HepG2 (cell line): ENCODE data around the gene BMP8B. TPM values are rescaled to one million over a fixed set of nuclear protein-coding genes. Genes with fewer than 3 reads are reported as not detected.
A peak's percentile ranks its signal among the peaks of the same experiment; 100 is the strongest.

Experiments
- ATAC-seq: fragments of 200-7000 bp; cut with Tn5 transposase; 3 replicates; pipeline ENCODE4 v1.9.1; 2020; ENCODE audit warnings: mild to moderate bottlenecking, moderate library complexity
- BruUV-seq: library from RNA; stranded (reverse); fragments of 400-500 nt; replicated peaks from 2 replicates; lab custom pipeline; 2021; lab: Mats Ljungman, UMichigan
- CTCF ChIA-PET: fragments of 300-600 bp; formaldehyde crosslinking; extraction: SDS; loops from one replicate; lab custom pipeline; 2021; ENCODE audit warnings: low total read pairs, inconsistent platforms, low intra/inter-chr PET ratio; lab: Yijun Ruan, JAX
- POLR2A ChIA-PET: fragments of 350-600 bp; sonication (Branson Sonifier 250); formaldehyde crosslinking; loops from one replicate; lab custom pipeline; 2020; ENCODE audit warnings: antibody characterized with exemption, inconsistent platforms; lab: Yijun Ruan, JAX
- DNase-seq: peaks from one replicate; pipeline ENCODE4 v3.0.0-alpha.2; 2015; ENCODE audit warnings: low spot score
- FAIRE-seq: peaks from 3 replicates; lab custom pipeline; 2011; peaks lifted over from hg19 to GRCh38; lab: Jason Lieb, UNC
- H2AFZ ChIP-seq: one replicate; pipeline ENCODE4 v1.6.1; 2011; ENCODE audit warnings: low read length, inconsistent platforms
- H3K27ac ChIP-seq: fragments of 300-600 bp; 3 replicates; pipeline ENCODE4 v1.8.0; 2011; ENCODE audit warnings: mixed run types, mild to moderate bottlenecking, mixed read lengths, low read length, inconsistent platforms; ENCODE audit not compliant: insufficient read depth; ENCODE audit errors: extremely low read length
- H3K27me3 ChIP-seq, 2 experiments: fragments of 200-600 bp in 1 of 2; 2 replicates in 1 of 2; 3 replicates in 1 of 2; pipeline versions ENCODE4 v1.6.0 to v1.8.0; 2011; ENCODE audit warnings: low read length in 2 of 2, mild to moderate bottlenecking in 2 of 2, moderate library complexity in 2 of 2, inconsistent platforms in 1 of 2; ENCODE audit not compliant: insufficient read depth in 2 of 2, control insufficient read depth in 1 of 2
- H3K36me3 ChIP-seq, 2 experiments: fragments of 200-600 bp in 1 of 2; replicated peaks in 1 of 2; 2 replicates in 1 of 2; 3 replicates in 1 of 2; pipeline versions ENCODE4 v1.5.1 to v1.8.0; 2011; ENCODE audit warnings: low read length in 2 of 2, inconsistent platforms in 1 of 2; ENCODE audit not compliant: insufficient read depth in 2 of 2, control insufficient read depth in 1 of 2
- H3K4me1 ChIP-seq: 2 replicates; pipeline ENCODE4 v1.5.1; 2012; ENCODE audit warnings: low read length, inconsistent platforms; ENCODE audit not compliant: insufficient read depth
- H3K4me2 ChIP-seq: 2 replicates; pipeline ENCODE4 v1.6.0; 2011; ENCODE audit warnings: low read depth, low read length, inconsistent platforms
- H3K4me3 ChIP-seq, 3 experiments: fragments of 200-600 bp in 1 of 3; sonication (generic), shearing (Covaris generic) in 1 of 3; replicated peaks in 1 of 3; 2 replicates each; pipeline ENCODE4 v1.5.1; 2011 to 2016; ENCODE audit warnings: low read length in 3 of 3, inconsistent platforms in 2 of 3, low read depth in 2 of 3, mild to moderate bottlenecking in 2 of 3, control low read depth in 1 of 3, mixed read lengths in 1 of 3; ENCODE audit not compliant: insufficient read depth in 1 of 3
- H3K79me2 ChIP-seq: one replicate; pipeline ENCODE4 v1.6.1; 2011; ENCODE audit warnings: low read length, inconsistent platforms; ENCODE audit not compliant: insufficient read depth
- H3K9ac ChIP-seq: 2 replicates; pipeline ENCODE4 v1.6.0; 2011; ENCODE audit warnings: mild to moderate bottlenecking, low read depth, low read length, inconsistent platforms; ENCODE audit not compliant: insufficient read depth
- H3K9me3 ChIP-seq: 2 replicates; pipeline ENCODE4 v1.5.1; 2012; ENCODE audit warnings: mild to moderate bottlenecking, low read length
- H4K20me1 ChIP-seq: 2 replicates; pipeline ENCODE4 v1.6.0; 2011; ENCODE audit warnings: inconsistent platforms, mild to moderate bottlenecking, low read length, moderate library complexity; ENCODE audit not compliant: insufficient read depth
- ATF4 ChIP-seq, 2 experiments: fragments of 450-650 bp in 1 of 2; sonication (generic) in 1 of 2; formaldehyde crosslinking; IDR thresholded peaks; 2 replicates each; pipeline versions ENCODE4 v1.5.0 to v1.8.0; 2020 to 2022; ENCODE audit warnings: mild to moderate bottlenecking in 1 of 2, missing genetic modification reagents in 1 of 2
- CEBPB ChIP-seq: IDR thresholded peaks from 2 replicates; pipeline ENCODE4 v1.6.1; 2011; ENCODE audit warnings: low read depth, low read length, improper control_type of control experiment, borderline replicate concordance
- CHCHD3 ChIP-seq: sonication (generic); formaldehyde crosslinking; IDR thresholded peaks from 2 replicates; pipeline ENCODE4 v1.8.0; 2022; ENCODE audit warnings: mild to moderate bottlenecking, missing genetic modification reagents, moderate library complexity
- CHD2 ChIP-seq: IDR thresholded peaks from 2 replicates; pipeline ENCODE4 v1.6.1; 2011; ENCODE audit warnings: low read depth, low read length, improper control_type of control experiment
- CTCF ChIP-seq: sonication (generic); formaldehyde crosslinking; IDR thresholded peaks from 2 replicates; pipeline ENCODE4 v1.5.0; 2020; ENCODE audit warnings: mild to moderate bottlenecking, missing genetic modification reagents, moderate library complexity
- MAFF ChIP-seq: IDR thresholded peaks from 2 replicates; pipeline ENCODE4 v1.6.1; 2011; ENCODE audit warnings: low read depth, low read length, improper control_type of control experiment
- MAFK ChIP-seq, 2 experiments: IDR thresholded peaks in 1 of 2; conservative IDR thresholded peaks in 1 of 2; 2 replicates each; pipeline ENCODE4 v1.6.1; 2011; ENCODE audit warnings: improper control_type of control experiment in 2 of 2, low read length in 2 of 2
- RFX3 ChIP-seq: IDR thresholded peaks from 2 replicates; pipeline ENCODE4 v1.6.1; 2016; ENCODE audit warnings: missing biosample characterization, missing genetic modification reagents
- SMC3 ChIP-seq: IDR thresholded peaks from 2 replicates; pipeline ENCODE4 v1.6.1; 2011; ENCODE audit warnings: low read length, improper control_type of control experiment
- STAG1 ChIP-seq: sonication (generic); formaldehyde crosslinking; IDR thresholded peaks from 2 replicates; pipeline ENCODE4 v1.4.0; 2020; ENCODE audit warnings: missing genetic modification reagents
- WGBS: methylation state at CpG from one replicate; pipeline ENCODE4 v1.1.6; 2017; ENCODE audit warnings: low lambda C conversion rate; 5-methylcytosine and 5-hydroxymethylcytosine counted together
- in situ Hi-C: cut with HindIII; loops from 2 replicates; pipeline ENCODE4 v1.10.0; 2017; ENCODE audit warnings: low pct_unique_long_range_greater_than_20kb; ENCODE audit not compliant: extremely low pct_ligation_motif_present
- intact Hi-C: fragments of 100-400 bp; cut with micrococcal nuclease; formaldehyde crosslinking; loops from one replicate; pipeline ENCODE4 v1.10.0; 2022; ENCODE audit not compliant: unreplicated experiment
- polyA plus RNA-seq, 8 experiments: library from polyadenylated mRNA; depleted of rRNA in 3 of 8; stranded (reverse) in 7 of 8; unstranded in 1 of 8; fragments of >200 nt; fragmentation: Illumina TruSeq in 4 of 8; extraction: Trizol in 4 of 8; gene quantifications; 2 replicates each; pipeline versions ENCODE4 v1.2.1 to v1.2.3, GENCODE V29; 2011 to 2016; ENCODE audit warnings: low read depth in 4 of 8, missing spikeins in 1 of 8, mixed read lengths in 1 of 8; ENCODE audit not compliant: insufficient read depth in 1 of 8
- total RNA-seq, 5 experiments: library from RNA; depleted of rRNA; stranded (reverse); fragments of >200 nt; fragmentation: Illumina TruSeq; extraction: Trizol; gene quantifications; 2 replicates each; pipeline ENCODE4 v1.2.3, GENCODE V29; 2016; ENCODE audit warnings: low read depth in 1 of 5
- TF ChIP-seq, protein P1 (sequence below): IDR thresholded peaks from 2 replicates; pipeline ENCODE4 v1.6.1; 2012; ENCODE audit warnings: low read depth, low read length, improper control_type of control experiment
- TF ChIP-seq, protein P2 (sequence below): sonication (generic); formaldehyde crosslinking; IDR thresholded peaks from 2 replicates; pipeline ENCODE4 v1.4.0; 2020; ENCODE audit warnings: mild to moderate bottlenecking, low read depth, missing genetic modification reagents

The BMP8B gene
- total and polyA plus RNA-seq, 2 of the 13 experiments (the other 11 are each of a cell fraction or from before 2014, with no cell fraction given): 0.29 to 0.41 TPM

DNA sequence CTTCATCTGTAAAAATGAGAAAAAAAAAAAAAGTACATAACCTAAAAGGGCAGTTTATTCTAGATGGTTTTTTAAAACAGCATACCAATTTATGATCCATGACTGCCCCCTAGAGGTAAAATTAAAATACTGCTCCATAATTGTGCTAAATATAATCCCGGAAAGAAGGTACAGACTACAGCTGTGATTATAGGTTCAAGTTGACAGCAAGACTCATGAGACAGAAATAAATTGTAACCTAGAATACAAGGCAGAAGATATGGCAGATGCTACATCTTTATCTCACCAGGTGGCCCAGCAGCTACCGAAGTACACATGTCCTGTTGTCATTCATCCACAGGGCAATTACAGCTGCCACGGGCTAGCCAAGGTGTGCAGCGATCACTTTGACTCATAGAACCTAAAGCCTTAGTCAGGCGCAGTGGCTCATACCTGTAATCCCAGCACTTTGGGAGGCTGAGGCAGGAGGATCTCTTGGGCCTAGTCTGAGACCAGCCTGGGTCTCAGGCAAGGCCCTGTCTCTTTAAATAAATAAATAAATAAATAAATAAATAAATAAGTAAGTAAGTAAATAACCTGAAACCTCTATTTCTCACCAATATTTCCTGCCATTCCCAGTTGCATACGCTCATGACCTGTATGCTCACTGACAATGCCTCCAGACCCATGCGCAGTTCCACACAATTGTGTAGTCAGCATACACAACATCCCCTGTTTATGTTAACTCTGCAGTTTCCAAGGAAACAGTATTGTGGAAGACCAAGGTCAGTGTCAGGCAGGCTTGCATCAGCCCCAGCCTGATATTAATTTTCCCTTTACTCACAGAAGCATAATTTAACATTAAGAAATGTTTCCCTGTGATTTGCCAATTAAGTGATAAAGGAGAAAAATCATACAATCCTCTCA, 68.3 kb downstream of the BMP8B start:
- ChIA-PET POLR2A (no interaction called here), CTCF (interaction anchor here (0.6 to 2.8 kb wide), 5 partner anchors 17 to 114 kb away, joined by 3 to 17 read pairs (median 8); partner anchors contain the start of gene NT5C1A)
- WGBS: 19% methylated on average over 7 of the region's 7 CpGs
- intact Hi-C loops (loop anchor here (5.0 kb wide), 1 partner anchor 48 kb away; the partner anchor contains the start of gene NT5C1A), in situ Hi-C loops (loop anchor here (10.0 kb wide), 1 partner anchor 116 kb away; no protein-coding TSS in a partner anchor)
- H3K9me3 ChIP-seq: no peaks in the 10 kb centered on the region
- peak overlapping the region; percentile 27; the same call in 1 of the 2 replicates for H3K4me2 ChIP-seq
- H3K36me3 ChIP-seq: no peaks in the 10 kb centered on the region
- H3K4me3 ChIP-seq: no peak overlapping the region
- peak; percentile 51 for DNase-seq
- no peaks in the 10 kb centered on the region for H3K4me1 ChIP-seq
- FAIRE-seq: peak; percentile 72
- H4K20me1 ChIP-seq: no peaks in the 10 kb centered on the region
- H3K27me3 ChIP-seq: peaks cover 0 to 7% of the 10 kb centered on the region in 2 experiments; a peak in 1 of 5 replicates
- no peak overlapping the region for H2AFZ ChIP-seq
- no peak overlapping the region for H3K9ac ChIP-seq
- peak; percentile 29; the same call in 1 of the 3 replicates for ATAC-seq
- TF ChIP-seq CHCHD3: no peak
- peak; percentile 64 for TF ChIP-seq CTCF
- TF ChIP-seq, protein P1, sequence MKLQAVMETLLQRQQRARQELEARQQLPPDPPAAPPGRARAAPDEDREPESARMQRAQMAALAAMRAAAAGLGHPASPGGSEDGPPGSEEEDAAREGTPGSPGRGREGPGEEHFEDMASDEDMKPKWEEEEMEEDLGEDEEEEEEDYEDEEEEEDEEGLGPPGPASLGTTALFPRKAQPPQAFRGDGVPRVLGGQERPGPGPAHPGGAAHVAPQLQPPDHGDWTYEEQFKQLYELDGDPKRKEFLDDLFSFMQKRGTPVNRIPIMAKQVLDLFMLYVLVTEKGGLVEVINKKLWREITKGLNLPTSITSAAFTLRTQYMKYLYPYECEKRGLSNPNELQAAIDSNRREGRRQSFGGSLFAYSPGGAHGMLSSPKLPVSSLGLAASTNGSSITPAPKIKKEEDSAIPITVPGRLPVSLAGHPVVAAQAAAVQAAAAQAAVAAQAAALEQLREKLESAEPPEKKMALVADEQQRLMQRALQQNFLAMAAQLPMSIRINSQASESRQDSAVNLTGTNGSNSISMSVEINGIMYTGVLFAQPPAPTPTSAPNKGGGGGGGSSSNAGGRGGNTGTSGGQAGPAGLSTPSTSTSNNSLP: peak; percentile 70; the same call in 1 of the 2 replicates
- peak; percentile 49 for TF ChIP-seq CEBPB
- TF ChIP-seq MAFF: peak; percentile 74
- TF ChIP-seq CHD2: no peak
- peak; percentile 33; the same call in 1 of the 2 replicates for TF ChIP-seq RFX3
- TF ChIP-seq STAG1: peak; percentile 71
- peak; percentile 59 for TF ChIP-seq SMC3
- TF ChIP-seq, protein P2, sequence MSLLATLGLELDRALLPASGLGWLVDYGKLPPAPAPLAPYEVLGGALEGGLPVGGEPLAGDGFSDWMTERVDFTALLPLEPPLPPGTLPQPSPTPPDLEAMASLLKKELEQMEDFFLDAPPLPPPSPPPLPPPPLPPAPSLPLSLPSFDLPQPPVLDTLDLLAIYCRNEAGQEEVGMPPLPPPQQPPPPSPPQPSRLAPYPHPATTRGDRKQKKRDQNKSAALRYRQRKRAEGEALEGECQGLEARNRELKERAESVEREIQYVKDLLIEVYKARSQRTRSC (CRISPR knock-in tag): no peak
- TF ChIP-seq MAFK (conservative IDR thresholded peaks at IDR 0.05 in 1 of 2, IDR thresholded peaks at IDR 0.05 in 1 of 2; ENCODE audit: low read length in 2 of 2): peak; percentile 70 to 71
- TF ChIP-seq ATF4 (CRISPR knock-in tag; IDR thresholded peaks at IDR 0.05): peak in 1 of 2 experiments; percentile 43; a peak in 1 of 4 replicates
- TF ChIP-seq, all 625 proteins: peak for 9
- Histone ChIP-seq H3K27ac (no peak overlapping the region), H3K79me2 (no peaks in the 10 kb centered on the region)
- no TSS peak for BruUV-seq
